Memory B cell (primary cell): ENCODE results near the gene PDZD7.
A peak's percentile ranks its signal among the peaks of the same experiment; 100 is the strongest.

Source experiments
- ATAC-seq: fragments of 150-1000 bp; cut with Tn5 transposase; 2 replicates; pipeline ENCODE4 v1.10.0; 2021; ENCODE audit warnings: low read depth, mild to moderate bottlenecking, moderate library complexity
- DNase-seq, 2 donors: peaks; one replicate each; pipeline ENCODE4 v3.0.0; 2022; ENCODE audit warnings: low spot score in 2 of 2
- H3K27ac Mint-ChIP-seq: one replicate; pipeline ENCODE4 v1.8.0; 2022; ENCODE audit warnings: mild to moderate bottlenecking, moderate library complexity, mixed read lengths
- H3K27me3 Mint-ChIP-seq: one replicate; pipeline ENCODE4 v1.8.0; 2022; ENCODE audit warnings: mixed read lengths
- H3K36me3 Mint-ChIP-seq: one replicate; pipeline ENCODE4 v1.8.0; 2022; ENCODE audit warnings: mild to moderate bottlenecking, mixed read lengths
- H3K4me1 Mint-ChIP-seq: one replicate; pipeline ENCODE4 v1.8.0; 2022; ENCODE audit warnings: mixed read lengths
- H3K4me3 Mint-ChIP-seq: one replicate; pipeline ENCODE4 v1.8.0; 2022; ENCODE audit warnings: mild to moderate bottlenecking, moderate library complexity, mixed read lengths
- H3K9me3 Mint-ChIP-seq: one replicate; pipeline ENCODE4 v1.8.0; 2022; ENCODE audit warnings: mixed read lengths

The PDZD7 gene

DNA sequence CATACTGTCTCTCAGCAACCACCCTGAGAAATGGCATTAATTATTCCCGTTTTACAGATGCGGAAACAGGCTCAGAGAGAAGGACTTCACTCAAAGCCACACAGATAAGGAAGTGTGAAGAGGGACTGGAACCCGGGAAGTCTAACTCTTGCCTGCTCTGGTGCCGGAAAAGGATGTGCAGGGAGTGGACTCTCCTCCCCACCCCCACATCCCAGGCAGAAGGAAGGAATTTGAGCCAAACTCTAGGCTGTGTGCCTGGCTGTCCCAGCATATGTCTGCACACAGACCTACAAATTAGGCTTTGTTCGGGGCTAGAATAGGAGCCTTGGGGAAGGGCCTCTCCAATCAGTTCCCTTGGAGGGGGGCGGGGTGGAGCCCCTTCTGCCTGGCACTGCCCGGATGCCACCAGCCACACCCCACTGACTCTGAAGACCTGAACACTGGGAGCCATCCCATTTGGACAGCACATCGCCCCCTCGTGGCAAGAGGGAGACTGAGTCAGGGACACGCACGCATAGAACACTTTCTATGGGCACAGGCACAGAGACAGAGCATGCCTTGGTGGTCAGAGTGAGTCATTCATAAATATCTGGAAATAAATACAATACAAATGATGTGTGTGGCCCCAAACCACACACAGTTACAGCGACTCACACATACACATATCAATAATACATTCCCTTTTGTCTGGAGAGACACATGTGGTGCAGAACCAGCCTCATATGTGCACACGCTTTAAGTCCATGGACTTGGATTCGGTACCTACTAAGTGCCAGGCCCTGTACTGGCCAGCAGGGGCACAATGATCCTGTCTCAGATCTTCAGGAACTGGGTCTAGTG is 18.2 kb downstream of the PDZD7 start:
- no peaks in the 10 kb centered on the region for H3K36me3 Mint-ChIP-seq
- ATAC-seq (peak; percentile 89), DNase-seq (peak; percentile 53)
- H3K27me3 Mint-ChIP-seq, result peaks cover 22% of the 10 kb centered on the region
- H3K4me1 Mint-ChIP-seq, result peaks cover 20% of the 10 kb centered on the region
- H3K9me3 Mint-ChIP-seq, result no peaks in the 10 kb centered on the region
- no peak overlapping the region for H3K4me3 Mint-ChIP-seq
- no peak overlapping the region for H3K27ac Mint-ChIP-seq

- Mint-ChIP-seq H3K27me3 (peaks cover 19% of the 10 kb centered on the region), H3K36me3 (no peaks in the 10 kb centered on the region), H3K4me1 (peaks cover 20% of the 10 kb centered on the region), H3K27ac (no peak overlapping the region), H3K9me3 (no peaks in the 10 kb centered on the region), H3K4me3 (no peak overlapping the region)
- ATAC-seq, result no peak
- no peak for DNase-seq
Observed at GRCh38 chr10:101011517-101012423, 19.2 kb downstream of the PDZD7 start.

DNA sequence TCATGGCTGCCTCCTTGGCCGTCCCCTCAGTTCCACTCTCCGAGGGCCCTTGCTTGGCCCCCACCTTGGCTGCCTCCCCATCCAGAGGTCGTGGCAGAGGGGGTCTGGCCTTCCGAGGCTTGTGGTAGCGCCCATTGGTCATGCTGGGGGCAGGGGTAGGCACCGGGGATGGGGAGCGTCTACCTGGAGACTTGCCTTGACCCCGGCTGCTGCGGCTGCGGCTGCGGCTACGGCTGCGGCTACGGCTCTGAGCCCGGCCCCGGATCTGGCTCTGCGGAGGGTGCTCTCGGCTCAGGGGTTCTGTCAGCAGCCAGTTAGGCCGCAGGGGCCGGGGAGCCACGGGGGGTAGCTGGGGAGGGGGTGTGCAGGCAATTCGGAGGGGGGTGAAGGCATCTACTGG is 20.6 kb downstream of the PDZD7 start:
- DNase-seq, result no peak
- no peak overlapping the region for H3K27ac Mint-ChIP-seq
- ATAC-seq, result no peak
- no peak overlapping the region for H3K4me3 Mint-ChIP-seq
- peaks cover 10% of the 10 kb centered on the region for H3K27me3 Mint-ChIP-seq
- peaks cover 15% of the 10 kb centered on the region for H3K4me1 Mint-ChIP-seq
- H3K9me3 Mint-ChIP-seq, result no peaks in the 10 kb centered on the region
- no peaks in the 10 kb centered on the region for H3K36me3 Mint-ChIP-seq

DNA sequence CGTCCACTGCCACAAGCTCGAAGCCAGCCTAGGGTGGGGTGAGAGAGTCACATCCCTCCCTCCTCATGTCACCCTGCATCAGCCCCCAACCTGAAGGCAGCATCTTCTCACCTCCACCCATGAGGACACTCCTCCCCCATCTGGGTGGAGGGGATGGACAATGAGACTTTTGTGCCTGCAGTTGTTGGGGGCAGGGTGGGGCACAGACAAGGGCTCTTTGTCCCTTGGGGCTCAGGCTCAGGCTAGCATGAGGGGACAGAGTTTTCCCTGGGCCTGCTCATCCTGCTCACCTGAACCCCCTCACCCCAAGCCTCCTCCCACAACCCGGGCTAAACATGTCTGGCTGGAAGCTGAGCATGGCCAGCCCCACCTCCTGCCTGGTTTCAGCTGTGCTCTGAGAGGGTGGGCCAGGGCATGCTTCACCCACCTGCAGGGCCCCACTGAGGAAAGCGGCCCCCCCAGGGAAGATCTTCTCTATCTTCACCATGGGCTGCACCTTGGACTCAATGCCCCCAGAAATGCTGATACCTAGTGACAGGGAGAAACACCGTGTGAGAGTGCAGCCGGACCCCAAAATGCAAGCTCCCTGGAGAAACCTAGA is 22.0 kb downstream of the PDZD7 start:
- H3K9me3 Mint-ChIP-seq, result no peaks in the 10 kb centered on the region
- ATAC-seq (no peak), DNase-seq (no peak)
- H3K27ac Mint-ChIP-seq, result no peak overlapping the region
- peaks cover 2% of the 10 kb centered on the region for H3K27me3 Mint-ChIP-seq
- no peak overlapping the region for H3K4me3 Mint-ChIP-seq
- peaks cover 9% of the 10 kb centered on the region for H3K4me1 Mint-ChIP-seq
- H3K36me3 Mint-ChIP-seq, result no peaks in the 10 kb centered on the region

- Mint-ChIP-seq H3K4me1 (peaks cover 5% of the 10 kb centered on the region), H3K36me3 (peaks cover 2% of the 10 kb centered on the region), H3K4me3 (no peak overlapping the region), H3K9me3 (no peaks in the 10 kb centered on the region), H3K27me3 (no peaks in the 10 kb centered on the region), H3K27ac (no peak overlapping the region)
- ATAC-seq, result no peak
- DNase-seq, result no peak
Observed at GRCh38 chr10:101007915-101008822, 22.8 kb downstream of the PDZD7 start.

- ATAC-seq (no peak), DNase-seq (no peak)
- Mint-ChIP-seq H3K27me3 (no peaks in the 10 kb centered on the region), H3K4me3 (no peak overlapping the region), H3K4me1 (no peaks in the 10 kb centered on the region), H3K9me3 (no peaks in the 10 kb centered on the region), H3K27ac (no peak overlapping the region), H3K36me3 (peaks cover 2% of the 10 kb centered on the region)
Observed at GRCh38 chr10:101007099-101007711, 23.7 kb downstream of the PDZD7 start.

DNA sequence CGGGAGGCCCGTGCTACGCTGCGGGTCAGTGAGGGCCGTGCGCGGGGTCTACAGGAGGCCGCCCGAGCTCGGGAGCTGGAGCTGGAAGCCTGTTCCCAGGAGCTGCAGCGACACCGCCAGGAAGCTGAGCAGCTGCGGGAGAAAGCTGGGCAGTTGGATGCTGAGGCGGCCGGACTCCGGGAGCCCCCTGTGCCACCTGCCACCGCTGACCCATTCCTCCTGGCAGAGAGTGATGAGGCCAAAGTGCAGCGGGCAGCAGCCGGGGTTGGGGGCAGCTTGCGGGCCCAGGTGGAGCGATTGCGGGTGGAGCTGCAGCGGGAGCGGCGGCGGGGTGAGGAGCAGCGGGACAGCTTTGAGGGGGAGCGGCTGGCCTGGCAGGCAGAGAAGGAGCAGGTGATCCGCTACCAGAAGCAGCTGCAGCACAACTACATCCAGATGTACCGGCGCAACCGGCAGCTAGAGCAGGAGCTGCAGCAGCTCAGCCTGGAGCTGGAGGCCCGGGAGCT is 24.3 kb downstream of the PDZD7 start:
- H3K9me3 Mint-ChIP-seq, result no peaks in the 10 kb centered on the region
- no peak for ATAC-seq
- no peak overlapping the region for H3K27ac Mint-ChIP-seq
- H3K27me3 Mint-ChIP-seq, result no peaks in the 10 kb centered on the region
- H3K4me3 Mint-ChIP-seq, result no peak overlapping the region
- DNase-seq, result no peak
- H3K4me1 Mint-ChIP-seq, result no peaks in the 10 kb centered on the region
- H3K36me3 Mint-ChIP-seq, result peaks cover 2% of the 10 kb centered on the region

DNA sequence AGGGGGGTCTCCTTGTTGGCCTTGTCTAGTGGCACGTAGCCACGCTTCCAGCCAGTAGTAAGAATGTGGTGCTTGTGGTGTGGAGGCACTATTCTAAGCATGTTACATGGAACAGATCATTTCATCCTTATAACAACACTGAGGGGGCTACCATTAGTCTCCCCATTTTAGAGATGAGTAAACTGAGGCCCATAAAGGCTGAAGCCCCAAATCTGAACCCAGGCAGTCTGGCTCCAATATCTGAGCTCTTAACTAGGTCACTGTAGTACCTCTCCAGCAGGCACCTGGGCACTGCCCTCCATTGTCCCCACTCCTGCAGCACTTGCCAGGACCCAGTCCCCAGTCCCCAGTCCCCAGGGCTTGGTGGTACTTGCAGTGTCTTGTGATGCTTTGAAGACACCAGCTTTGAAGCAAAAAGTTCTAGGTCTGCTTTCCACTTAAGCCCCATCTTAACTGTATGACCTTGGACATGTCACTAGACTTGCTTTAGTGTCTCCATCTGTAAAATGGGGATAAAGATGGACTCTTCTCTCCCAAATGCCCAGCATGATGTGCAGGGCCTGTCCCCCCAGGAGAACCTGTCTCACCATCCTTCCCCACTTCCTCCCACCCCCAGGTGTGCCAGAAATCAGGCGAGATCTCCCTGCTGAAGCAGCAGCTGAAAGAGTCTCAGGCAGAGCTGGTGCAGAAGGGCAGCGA is 24.9 kb downstream of the PDZD7 start:
- ATAC-seq (no peak), DNase-seq (no peak)
- peaks cover 3% of the 10 kb centered on the region for H3K36me3 Mint-ChIP-seq
- no peaks in the 10 kb centered on the region for H3K27me3 Mint-ChIP-seq
- peaks cover 3% of the 10 kb centered on the region for H3K4me1 Mint-ChIP-seq
- no peaks in the 10 kb centered on the region for H3K9me3 Mint-ChIP-seq
- no peak overlapping the region for H3K4me3 Mint-ChIP-seq
- H3K27ac Mint-ChIP-seq, result no peak overlapping the region

- ATAC-seq (no peak), DNase-seq (no peak)
- Mint-ChIP-seq H3K9me3 (no peaks in the 10 kb centered on the region), H3K4me3 (no peak overlapping the region), H3K4me1 (peaks cover 4% of the 10 kb centered on the region), H3K27ac (no peak overlapping the region), H3K27me3 (no peaks in the 10 kb centered on the region), H3K36me3 (peaks cover 4% of the 10 kb centered on the region)
Observed at GRCh38 chr10:101005361-101005760, 25.6 kb downstream of the PDZD7 start.

- ATAC-seq, result no peak
- H3K9me3 Mint-ChIP-seq, result no peaks in the 10 kb centered on the region
Observed at GRCh38 chr10:101003639-101004206, 27.2 kb downstream of the PDZD7 start.

DNA sequence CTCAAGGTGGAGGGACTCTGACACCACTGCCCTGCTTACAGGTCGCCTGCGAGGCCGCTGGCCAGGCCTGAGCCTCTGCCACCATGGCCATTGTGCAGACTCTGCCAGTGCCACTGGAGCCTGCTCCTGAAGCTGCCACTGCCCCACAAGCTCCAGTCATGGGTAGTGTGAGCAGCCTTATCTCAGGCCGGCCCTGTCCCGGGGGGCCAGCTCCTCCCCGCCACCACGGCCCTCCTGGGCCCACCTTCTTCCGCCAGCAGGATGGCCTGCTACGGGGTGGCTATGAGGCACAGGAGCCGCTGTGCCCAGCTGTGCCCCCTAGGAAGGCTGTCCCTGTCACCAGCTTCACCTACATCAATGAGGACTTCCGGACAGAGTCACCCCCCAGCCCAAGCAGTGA is 28.5 kb downstream of the PDZD7 start:
- DNase-seq (no peak), ATAC-seq (no peak)
- Mint-ChIP-seq H3K9me3 (no peaks in the 10 kb centered on the region), H3K36me3 (peaks cover 4% of the 10 kb centered on the region), H3K4me1 (peaks cover 14% of the 10 kb centered on the region), H3K4me3 (no peak overlapping the region), H3K27ac (no peak overlapping the region), H3K27me3 (no peaks in the 10 kb centered on the region)

More at GRCh38 chr10:101003639-101004206, 27.2 kb downstream of the PDZD7 start:
- H3K4me3 Mint-ChIP-seq, result no peak overlapping the region
- no peak for DNase-seq
- peaks cover 4% of the 10 kb centered on the region for H3K36me3 Mint-ChIP-seq
- peaks cover 6% of the 10 kb centered on the region for H3K4me1 Mint-ChIP-seq
- H3K27ac Mint-ChIP-seq, result no peak overlapping the region
- H3K27me3 Mint-ChIP-seq, result no peaks in the 10 kb centered on the region

- no peak overlapping the region for H3K27ac Mint-ChIP-seq
- no peaks in the 10 kb centered on the region for H3K9me3 Mint-ChIP-seq
Observed at GRCh38 chr10:101001659-101002035, 29.3 kb downstream of the PDZD7 start.

More at GRCh38 chr10:101001659-101002035, 29.3 kb downstream of the PDZD7 start:
- no peak for DNase-seq
- Mint-ChIP-seq H3K36me3 (peaks cover 4% of the 10 kb centered on the region), H3K4me3 (no peak overlapping the region), H3K4me1 (peaks cover 14% of the 10 kb centered on the region), H3K27me3 (no peaks in the 10 kb centered on the region)
- no peak for ATAC-seq
